Esophagus (tissue), 2 donors: ENCODE measurements around the gene XXYLT1. TPM values are rescaled to one million over a fixed set of nuclear protein-coding genes. Genes with fewer than 3 reads are reported as not detected.

Experiments
- H3K27ac ChIP-seq, 2 donors: one replicate each; pipeline ENCODE4 v1.5.1; 2013; ENCODE audit warnings: low read depth in 2 of 2, mild to moderate bottlenecking in 2 of 2, inconsistent platforms in 1 of 2, low read length in 1 of 2, moderate library complexity in 1 of 2
- H3K27me3 ChIP-seq, 2 donors: one replicate each; pipeline ENCODE4 v1.6.1; 2013; ENCODE audit warnings: low read length in 2 of 2, control low read depth in 1 of 2, mild to moderate bottlenecking in 1 of 2; ENCODE audit not compliant: insufficient read depth in 2 of 2, control insufficient read depth in 1 of 2
- H3K36me3 ChIP-seq, 2 donors: one replicate each; pipeline ENCODE4 v1.6.1; 2013; ENCODE audit warnings: low read length in 1 of 2; ENCODE audit not compliant: control insufficient read depth in 2 of 2, insufficient read depth in 2 of 2
- H3K4me1 ChIP-seq, 2 donors: one replicate each; pipeline ENCODE4 v1.6.1; 2013; ENCODE audit warnings: low read length in 1 of 2; ENCODE audit not compliant: control insufficient read depth in 2 of 2, insufficient read depth in 2 of 2
- H3K4me3 ChIP-seq, 2 donors: one replicate each; pipeline ENCODE4 v1.5.1; 2013; ENCODE audit warnings: low read length in 2 of 2, mild to moderate bottlenecking in 2 of 2, low read depth in 1 of 2, moderate library complexity in 1 of 2
- H3K9me3 ChIP-seq, 2 donors: one replicate each; pipeline ENCODE4 v1.6.1; 2013; ENCODE audit warnings: mild to moderate bottlenecking in 2 of 2, low read depth in 1 of 2, low read length in 1 of 2, moderate library complexity in 1 of 2; ENCODE audit not compliant: control insufficient read depth in 2 of 2, insufficient read depth in 1 of 2
- WGBS, 2 donors: extraction: QIAGEN DNeasy Blood & Tissue Kit; methylation state at CpG; one replicate each; pipeline ENCODE4 v1.1.7; 2013; 5-methylcytosine and 5-hydroxymethylcytosine counted together
- polyA plus RNA-seq, 2 donors: library from polyadenylated mRNA; stranded (reverse); fragments of 200-250 nt; gene quantifications; one replicate each; pipeline ENCODE4 v1.2.3, GENCODE V29; 2013
- donor health status: healthy with polysubstance abuse.
- donor health status: Bipolar disorder and iron deficiency.

Gene XXYLT1
- polyA plus RNA-seq, 2 donors: 10.2 to 10.4 TPM

DNA sequence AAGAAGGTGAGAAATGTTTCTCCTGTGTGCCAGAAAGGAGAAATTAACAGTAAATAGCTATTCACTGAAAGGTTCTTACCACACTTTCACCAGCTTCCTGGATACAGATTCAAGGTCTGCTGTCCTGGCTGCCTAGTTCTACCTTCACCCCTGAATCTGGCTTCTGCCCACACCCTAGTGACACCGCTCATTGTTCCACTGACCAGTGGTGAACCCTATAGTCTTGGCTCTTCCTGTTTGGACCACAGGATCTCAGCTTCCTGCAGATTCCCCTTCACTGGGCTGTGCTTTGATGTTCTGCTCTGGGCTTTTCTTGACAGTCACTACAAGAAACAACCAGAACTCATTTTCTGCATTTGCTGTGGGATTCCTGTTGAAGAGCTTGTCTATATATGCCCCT, 250.0 kb downstream of the XXYLT1 start:
- H3K36me3 ChIP-seq: no peaks in the 10 kb centered on the region
- H3K4me1 ChIP-seq: no peaks in the 10 kb centered on the region
- H3K4me3 ChIP-seq: no peak overlapping the region
- H3K27me3 ChIP-seq: no peaks in the 10 kb centered on the region
- H3K9me3 ChIP-seq: no peaks in the 10 kb centered on the region
- no peak overlapping the region for H3K27ac ChIP-seq
- 80 to 89% methylated on average over 1 of the region's 1 CpG for WGBS, 2 donors

- Histone ChIP-seq H3K4me3 (no peak overlapping the region), H3K4me1 (no peaks in the 10 kb centered on the region), H3K9me3 (no peaks in the 10 kb centered on the region), H3K27me3 (no peaks in the 10 kb centered on the region), H3K36me3 (no peaks in the 10 kb centered on the region), H3K27ac (no peak overlapping the region)
- WGBS, 2 donors: 81 to 88% methylated on average over 4 of the region's 4 CpGs
These were observed 250.8 kb downstream of the XXYLT1 start for GRCh38 chr3:195020185-195020584.

DNA sequence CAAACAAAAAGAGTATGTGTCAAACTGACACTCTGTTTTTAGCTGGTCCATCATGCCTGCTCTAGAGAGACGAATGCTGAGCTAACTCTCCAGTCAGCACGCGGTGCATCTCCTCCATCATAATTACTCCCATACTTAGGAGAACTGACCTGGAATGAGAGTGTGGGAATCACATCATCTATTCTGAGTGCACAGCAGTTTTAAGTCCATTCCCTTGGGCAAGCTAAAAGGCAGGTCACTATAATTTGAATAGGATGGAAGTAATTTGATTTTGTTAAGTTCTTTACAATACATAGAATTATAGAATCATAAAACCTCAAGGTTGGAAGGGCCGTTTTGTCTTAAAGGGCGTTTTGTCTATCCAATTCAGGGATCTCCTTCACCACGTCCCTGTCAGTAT, 251.6 kb downstream of the XXYLT1 start:
- H3K4me3 ChIP-seq: no peak overlapping the region
- 85 to 89% methylated on average over 6 of the region's 6 CpGs for WGBS, 2 donors
- H3K4me1 ChIP-seq: no peaks in the 10 kb centered on the region
- H3K27ac ChIP-seq: no peak overlapping the region
- no peaks in the 10 kb centered on the region for H3K9me3 ChIP-seq
- no peaks in the 10 kb centered on the region for H3K27me3 ChIP-seq
- no peaks in the 10 kb centered on the region for H3K36me3 ChIP-seq

Other genes starting within 250 kb of the XXYLT1 start
- 10 to 100 TPM; 11.9 to 12.5 TPM for gene ACAP2, start 171.9 kb upstream of the XXYLT1 start, polyA plus RNA-seq